CD1c-positive myeloid dendritic cell (primary cell): ENCODE measurements around the gene APH1B.

Experiments used
- DNase-seq: peaks from one replicate; pipeline ENCODE4 v3.0.0-alpha.2; 2016; ENCODE audit errors: extremely low spot score

Gene APH1B

DNA sequence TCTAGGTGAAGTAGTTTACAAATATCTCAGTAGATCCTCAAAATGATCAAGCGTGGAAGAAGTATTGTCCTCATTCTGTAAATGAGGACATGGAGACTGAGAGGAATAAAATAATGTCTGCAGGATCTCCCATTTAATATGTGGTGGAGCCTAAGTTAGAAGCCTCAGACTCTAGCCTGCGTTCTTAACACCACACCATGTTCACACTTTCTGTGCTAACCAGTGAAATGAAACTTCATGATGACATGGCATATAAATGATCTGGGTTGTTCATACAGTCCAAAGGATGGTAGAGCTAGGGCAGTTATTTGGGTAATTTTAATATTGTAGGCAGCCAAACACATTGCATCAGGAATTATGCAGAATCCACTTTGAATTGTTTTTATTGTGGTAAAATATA is 25.1 kb upstream of the APH1B start:
- no peak for DNase-seq

DNA sequence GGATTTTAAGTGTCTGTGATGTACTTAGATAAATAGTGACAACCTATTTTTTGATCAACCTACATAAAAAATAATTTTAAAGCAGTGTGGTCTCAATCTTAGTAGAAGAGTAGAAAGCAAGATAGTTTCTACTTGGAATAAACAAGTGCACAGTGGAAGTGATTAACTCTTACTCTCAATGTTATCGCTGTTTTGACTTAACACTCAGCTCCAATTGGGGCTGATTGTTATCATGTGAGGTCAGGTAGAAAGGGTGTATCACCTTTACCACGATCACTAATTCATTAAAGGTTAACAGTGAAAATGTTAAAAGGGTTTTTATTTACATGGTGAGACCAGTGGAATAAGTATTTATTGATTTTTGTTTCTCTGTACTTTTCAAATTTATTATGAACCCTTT is 22.4 kb upstream of the APH1B start:
- DNase-seq = no peak

DNA sequence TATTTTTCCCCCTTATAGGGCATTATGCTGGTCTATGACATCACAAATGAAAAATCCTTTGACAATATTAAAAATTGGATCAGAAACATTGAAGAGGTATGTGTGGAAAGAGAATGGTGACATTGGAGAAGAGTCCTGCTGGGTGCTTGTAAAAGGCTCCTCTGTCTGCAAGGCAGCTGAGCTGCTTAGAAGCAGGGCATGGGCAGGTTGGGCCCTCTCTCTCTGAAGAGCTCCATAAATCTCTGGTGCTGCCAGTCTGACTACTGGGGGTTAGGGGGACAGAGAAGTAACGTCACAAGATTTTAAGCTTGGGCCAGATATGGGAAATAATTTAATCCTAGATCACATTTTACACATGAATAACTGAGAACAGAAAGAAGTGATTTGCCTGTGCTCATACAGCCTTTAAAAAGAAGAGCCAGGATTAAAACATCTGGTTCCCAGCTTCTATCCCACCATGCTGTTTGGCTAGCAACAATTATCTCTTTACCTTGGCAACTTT is 21.9 kb upstream of the APH1B start:
- DNase-seq = no peak

DNA sequence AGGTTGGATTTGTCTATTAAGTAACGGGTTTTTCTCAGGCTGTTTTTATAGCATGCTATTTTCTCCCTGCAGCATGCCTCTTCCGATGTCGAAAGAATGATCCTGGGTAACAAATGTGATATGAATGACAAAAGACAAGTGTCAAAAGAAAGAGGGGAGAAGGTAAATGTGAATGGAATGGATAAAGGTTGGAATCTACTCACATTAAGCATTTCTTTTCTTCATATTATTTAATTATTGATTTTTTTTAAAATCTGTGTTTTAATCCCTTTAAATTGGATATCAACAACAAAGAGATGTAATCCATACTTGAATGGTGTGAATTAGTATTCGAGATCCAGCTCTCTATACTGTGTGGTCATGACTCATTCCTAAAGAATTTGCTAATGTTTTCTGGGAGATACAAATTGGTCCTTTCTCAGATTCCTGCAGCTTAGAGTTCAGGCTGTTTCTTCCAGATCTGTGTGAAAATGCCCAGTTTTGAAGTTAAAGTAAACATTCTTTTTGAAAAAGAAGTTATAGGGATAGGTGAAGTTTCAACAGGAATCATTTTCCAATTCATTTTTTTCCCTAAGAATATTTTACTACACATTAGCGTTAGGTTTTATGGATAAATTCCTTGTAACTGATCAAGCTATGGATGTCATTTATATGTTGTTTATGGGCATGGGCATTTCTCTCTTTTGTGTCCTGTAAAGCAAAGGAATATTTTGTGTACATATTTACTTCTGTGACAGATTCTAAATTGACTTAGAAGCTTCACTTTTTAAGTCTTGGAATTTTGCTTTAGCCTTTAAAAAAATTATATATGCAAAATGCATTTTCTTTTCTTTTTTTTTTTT is 20.8 kb upstream of the APH1B start:
- no peak for DNase-seq

DNA sequence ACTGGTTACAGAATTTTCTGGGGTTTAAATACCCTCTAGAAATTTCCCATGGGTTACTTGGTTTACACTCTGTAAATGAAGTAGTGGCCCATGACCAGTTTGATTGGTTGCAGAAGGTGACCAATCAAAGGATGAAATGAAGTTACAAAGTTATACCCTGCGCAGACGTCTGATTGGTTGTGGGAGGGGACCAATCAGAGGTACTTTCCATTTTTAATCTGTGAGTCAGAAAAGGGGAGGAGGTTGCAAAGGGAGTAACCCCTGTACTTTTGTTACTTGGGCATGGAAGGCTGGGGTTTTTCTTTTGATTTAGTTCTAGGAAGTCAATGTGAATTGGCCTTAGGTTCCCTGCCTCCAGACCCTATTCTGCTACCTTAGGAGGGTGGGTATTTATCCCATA is 18.7 kb upstream of the APH1B start:
- DNase-seq = no peak

DNA sequence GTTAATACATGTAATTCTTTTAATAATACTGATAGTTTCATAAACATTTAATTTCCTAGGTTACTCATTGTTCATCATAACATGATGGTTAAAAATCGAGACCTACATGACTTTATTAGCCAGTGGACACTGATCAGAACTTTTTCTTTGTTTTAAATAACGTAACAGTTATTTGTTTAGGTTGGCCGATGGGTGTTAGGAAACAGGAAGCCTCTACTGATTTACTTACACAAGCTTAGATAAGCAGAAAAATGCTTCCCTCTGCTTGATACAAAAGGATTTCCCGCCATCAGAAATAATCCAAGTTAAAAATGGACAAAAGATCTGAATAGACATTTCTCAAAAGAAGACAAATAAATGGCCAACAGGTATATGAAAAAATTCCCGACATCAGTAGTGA is 16.6 kb upstream of the APH1B start:
- no peak for DNase-seq

DNA sequence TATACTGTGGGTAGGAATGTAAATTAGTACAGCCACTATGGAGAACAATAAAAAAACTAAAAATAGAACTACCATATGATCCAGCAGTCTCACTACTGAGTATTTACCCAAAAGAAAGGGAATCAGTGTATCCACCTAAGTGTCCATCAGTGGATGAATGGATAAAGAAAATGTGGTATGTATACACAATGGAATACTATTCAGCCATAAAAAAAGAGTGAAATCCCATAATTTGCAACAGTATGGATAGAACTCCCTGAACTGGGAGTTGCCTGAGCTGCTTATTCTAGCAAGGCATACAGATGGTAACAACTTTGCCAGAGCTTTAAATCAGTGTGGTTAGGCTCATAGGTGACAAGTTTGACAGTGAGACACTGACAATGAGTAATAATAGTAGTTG is 16.1 kb upstream of the APH1B start:
- DNase-seq = no peak

DNA sequence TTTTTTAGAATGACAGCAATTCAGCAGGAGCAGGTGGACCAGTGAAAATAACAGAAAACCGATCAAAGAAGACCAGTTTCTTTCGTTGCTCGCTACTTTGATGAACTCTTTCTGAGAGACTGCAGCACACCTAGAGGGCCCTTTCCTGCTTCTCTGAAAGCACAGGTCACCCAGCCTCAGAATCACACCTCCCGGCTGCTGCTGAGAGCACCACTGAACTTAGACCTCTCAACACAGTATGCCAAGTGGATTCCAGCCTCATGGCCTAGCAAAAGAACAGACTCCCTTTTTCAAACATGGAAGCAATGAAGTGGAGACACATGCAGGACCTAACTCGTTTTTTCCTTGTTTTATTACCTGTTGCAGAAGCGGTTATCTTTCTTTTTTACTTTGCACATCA is 13.9 kb upstream of the APH1B start:
- no peak for DNase-seq

DNA sequence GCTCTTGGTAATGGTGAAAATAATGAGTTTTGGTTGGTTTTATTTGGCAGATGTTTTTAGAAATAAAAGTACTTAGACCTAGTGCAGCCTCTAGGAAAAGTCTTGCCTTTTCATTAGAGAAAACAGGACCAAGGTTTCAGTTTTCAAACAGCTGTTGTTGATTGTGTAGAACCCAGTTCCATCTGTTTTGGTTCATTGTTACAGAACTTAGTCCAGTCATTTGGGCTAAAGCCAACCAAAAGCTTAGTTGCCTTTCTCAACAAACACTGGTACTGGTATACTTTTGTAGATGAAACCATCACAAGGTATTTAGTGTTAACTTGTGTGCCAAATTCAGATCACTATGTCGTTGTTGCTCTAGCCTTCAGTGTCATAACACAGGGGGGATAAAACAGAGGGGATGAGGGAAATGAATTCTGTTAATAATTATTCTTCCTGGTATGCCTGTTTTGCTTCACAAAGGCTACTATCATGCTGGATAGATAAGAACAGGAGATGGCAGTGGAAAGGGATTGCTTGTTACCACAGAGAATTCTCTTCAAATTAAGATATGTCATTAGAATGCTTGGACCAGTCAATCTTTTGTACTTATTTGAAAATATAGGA is 12.6 kb upstream of the APH1B start:
- no peak for DNase-seq

DNA sequence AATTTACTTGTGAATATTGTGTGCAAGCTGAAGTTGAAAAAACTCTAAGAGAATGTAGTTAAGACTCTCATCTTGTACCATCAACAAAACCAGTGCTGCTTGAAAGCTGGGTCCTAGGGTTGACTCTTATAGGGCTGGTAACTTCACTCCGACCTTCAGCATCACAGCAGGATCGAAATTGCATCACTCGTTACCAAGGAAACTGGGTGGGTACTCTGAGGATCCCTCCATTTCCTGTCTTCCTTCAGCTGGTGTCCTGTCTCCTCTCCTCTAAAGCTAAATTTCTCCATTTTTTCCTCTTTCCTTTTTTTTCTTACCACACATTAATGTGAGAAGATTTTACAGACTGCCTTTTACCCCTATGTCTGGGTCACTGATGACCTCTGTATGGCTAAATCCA is 3.0 kb upstream of the APH1B start:
- DNase-seq = peak; percentile 38

DNA sequence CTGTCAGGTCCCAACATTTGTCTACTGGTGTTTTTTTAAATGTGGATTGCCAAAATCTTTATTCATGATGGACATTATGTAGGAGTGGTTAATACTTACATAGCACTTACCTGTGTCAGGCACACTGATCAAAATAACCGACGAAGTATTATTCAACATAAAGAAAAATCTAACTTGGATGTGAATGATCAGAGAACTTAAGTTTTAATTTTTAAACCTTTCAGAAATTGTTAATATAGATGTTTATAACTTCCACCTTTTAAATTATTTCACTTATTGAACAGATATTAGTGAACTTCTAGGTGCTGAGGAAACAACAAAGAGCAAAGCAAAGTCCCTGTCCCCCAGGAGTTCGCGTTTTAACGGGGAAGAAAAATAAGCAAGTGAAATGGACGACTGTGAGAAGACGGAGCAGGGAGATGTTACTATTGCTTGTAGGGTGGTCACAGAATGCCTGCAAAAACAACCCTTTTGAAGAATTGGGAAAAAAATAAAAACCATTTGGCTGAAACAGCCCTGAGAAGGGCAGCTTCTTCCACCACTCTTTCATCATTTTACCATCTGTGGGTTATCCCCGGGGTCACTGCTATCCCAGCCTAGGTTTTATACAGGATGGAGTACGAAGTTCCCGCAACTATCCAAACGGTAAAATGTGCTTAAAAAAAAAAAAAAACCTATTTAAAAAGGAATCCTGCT is 915 bp upstream of the APH1B start:
- DNase-seq = no peak

DNA sequence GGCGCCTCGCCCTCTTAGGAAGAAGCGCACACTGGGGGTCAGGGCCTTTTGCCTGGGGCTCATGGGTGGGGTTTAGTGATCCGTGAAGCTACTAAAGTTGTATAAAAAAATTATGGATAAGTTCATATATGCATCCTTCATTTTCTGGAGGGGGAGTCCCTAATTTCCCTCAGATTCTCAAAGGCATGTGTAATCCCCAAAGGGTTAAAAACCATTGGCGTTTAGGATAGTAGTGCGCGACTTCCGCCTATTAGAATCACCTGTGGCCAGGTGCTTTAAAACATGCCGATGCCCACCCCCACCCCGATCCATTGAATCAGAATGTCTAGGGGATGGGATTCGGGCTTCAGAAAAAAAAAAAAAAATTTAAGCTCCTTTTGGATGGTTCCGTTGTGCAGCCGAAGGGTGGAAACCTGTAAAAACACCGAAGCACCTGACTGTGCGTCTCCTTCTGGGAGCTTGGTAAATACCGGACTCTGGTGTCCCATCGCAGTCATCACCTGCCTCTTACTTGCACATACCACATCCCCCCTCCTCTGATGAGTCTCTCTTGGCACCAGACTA is 570 bp downstream of the APH1B start:
- DNase-seq = no peak

DNA sequence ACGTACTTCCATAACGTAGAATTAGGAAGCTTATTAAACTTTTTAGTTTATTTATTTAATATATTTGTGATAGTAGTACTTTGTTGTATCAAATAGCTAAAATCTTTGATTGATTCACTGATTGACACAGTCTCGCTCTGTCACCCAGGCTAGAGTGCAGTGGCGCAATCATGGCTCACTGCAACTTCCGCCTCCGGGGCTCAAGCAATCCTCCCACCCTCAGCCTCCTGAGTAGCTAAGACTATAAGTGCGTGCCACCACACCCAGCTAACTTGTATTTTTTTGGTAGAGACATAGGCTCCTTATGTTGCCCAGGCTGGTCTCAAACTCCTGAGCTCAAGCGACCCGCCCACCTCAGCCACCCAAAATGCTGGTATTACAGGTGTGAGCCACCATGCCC is 5.7 kb downstream of the APH1B start:
- peak; percentile 92 for DNase-seq

DNA sequence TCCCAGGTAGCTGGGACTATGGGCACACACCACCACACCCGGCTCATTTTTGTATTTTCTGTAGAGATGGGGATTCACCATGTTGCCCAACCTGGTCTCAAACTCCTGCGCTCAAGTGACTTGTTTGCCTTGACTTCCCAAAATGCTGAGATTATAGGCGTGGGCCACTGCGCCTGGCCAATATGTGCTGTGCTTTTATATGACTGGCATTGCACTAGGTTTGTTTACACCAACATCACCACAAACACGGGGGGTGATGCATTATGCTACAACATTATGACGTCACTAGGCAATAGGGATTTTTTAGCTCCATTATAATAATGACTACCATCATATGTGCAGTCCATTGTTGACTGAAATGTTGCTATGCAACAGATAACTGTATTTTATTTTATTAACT is 6.9 kb downstream of the APH1B start:
- DNase-seq = peak; percentile 12

DNA sequence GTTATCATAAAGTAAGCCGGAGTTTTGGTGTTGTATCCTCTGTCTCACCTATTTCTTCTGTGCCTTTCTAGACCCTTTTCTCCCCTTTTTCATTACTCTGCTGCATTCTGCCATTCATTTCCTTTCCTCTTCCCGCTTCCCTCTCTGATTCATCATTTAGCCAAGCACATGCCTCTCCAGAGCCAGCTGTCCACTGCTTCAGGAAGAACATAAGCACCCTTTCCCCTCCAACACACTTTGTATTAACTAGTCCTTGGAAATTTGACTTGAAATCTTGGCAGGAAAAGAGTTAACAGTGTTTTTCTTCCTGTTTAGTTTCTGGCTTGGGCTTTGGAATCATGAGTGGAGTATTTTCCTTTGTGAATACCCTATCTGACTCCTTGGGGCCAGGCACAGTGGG is 9.7 kb downstream of the APH1B start:
- DNase-seq = no peak

DNA sequence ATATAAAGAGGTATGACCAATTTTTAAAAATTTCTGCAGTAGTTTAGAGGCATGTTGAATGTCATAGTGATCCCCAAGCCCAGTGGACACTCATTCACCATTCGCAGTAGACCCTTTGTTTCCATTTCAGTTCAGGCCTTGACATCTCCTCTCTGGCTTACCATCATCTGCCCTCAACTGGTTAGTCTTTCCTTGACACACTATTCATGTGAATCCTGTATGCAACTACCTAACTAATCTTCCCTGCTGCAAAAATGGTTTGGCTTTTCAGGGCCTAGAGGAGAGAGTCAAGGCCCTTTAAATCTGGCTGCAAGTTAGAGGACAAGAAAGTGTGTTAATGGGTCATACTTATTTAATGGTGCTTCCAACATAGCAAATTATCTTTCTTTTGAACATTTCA is 10.9 kb downstream of the APH1B start:
- DNase-seq = no peak

DNA sequence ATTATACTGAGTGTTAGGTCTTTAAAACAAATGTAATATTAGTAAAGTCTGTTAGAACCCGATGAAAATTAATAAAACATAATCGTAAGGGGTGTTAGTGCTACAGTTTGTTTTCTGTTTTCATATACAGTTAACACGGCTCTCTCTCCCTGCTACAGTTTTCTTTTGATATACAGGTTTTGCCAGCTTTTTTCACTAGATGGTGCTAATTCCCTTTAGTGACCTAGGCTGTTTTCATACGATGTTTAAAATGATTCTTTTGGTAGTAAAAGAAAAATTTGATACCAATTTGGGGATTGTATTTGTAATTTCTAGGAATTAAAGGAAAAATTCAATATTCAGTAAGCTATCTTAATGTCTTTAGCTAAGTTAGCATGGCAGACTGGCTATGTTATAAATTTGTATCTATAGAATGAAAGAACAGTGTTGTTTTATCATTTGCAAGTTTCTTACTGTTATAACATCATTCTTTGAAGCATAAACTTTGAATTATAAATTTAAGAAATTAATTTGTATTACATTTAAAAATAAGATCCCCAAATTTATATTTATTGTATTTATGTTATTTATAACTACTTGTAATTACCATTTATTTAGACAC is 11.5 kb downstream of the APH1B start:
- DNase-seq = peak; percentile 69

DNA sequence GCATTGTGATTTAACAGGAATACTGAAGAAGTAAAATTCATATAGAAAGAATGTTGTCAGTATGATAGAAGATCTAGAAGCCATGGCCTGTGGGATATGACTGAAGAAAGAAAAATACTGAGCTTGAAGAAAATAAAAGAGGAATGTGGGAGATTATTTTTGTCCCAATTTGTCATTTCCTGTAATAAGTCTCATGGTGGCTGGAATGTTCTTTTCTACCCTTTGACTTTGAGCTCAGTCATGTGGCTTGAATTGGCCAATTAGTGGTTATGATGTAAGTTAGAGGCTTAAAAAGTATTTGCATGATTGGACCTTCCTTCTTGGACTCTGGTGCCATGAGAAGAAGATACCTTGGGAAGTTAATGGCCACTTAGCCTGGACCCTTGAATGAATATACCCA is 14.1 kb downstream of the APH1B start:
- DNase-seq = no peak

DNA sequence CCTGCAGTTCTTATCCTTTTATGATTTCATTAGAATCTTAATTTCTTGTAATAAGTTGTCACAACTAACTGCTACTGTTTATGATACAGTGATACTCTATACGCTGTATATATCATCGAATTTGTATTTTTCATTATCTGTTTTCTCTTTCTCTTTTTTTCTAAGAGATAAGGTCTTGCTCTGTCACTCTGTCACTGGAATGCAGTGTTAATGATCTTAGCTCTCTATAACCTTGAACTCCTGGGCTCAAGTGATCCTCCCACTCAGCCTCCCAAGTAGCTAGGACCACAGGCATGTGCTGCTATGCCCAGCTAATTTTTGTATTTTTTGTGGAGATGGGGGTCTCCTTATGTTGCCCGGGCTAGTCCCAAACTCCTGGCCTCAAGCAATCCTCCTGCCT is 14.8 kb downstream of the APH1B start:
- no peak for DNase-seq

DNA sequence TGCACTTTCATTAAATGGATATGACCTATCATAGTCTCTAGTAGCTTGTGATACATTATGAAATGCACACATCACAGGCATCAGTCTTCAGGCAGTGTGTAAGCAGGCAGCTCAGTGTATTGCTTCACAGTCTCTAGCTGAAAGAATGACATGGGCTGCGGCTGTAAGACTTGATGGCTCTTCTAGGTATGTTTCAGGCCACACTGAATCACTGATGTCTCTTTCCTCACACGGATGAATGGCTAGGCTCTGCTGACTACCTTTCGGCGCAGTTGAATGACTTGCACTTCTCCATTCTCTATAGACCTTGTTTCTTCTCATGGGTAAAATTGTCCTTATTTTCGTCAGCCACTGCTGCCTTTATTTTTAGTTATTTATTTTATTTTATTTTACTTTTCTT is 15.4 kb downstream of the APH1B start:
- no peak for DNase-seq

DNA sequence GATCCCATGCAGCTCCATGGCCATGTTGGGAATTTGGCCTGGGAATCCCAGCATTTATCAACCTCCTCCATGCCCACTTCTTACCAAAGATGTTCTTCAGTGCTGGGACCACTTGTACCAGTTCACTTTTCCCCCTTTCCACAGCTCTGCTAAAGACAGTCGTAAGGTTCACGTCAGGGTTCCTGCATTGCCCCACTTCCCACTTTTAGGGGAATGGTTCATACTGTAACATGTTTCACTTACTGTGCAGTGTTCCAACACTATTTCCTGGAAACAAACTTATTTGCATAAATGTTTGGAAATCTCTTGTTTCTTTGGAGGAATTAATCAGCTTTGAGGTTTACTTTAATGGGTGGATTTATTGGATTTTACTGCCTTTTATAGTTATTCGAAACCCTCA is 17.0 kb downstream of the APH1B start:
- DNase-seq = peak; percentile 51

DNA sequence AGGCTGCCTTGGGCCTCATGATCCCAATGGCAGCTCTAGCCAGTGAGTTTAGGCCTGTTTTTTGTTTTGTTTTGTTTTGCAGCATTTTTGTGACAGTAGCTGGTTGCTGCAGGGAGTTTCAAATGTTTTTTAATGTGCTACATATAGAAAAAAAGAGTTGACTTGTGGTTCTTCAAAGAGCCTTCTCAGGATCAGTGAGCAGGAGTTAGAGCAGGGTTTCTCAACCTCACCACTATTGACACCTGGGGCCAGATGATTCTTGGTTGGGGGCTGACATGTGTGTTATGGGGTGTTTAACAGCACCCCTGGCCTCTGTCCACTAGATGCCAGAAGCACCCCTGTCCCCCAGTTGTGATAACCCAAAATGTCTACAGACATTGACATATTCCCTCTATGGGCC is 17.9 kb downstream of the APH1B start:
- no peak for DNase-seq
